PC-3 (cell line): Measurements from ENCODE around the gene PLXNA3. TPM values are rescaled to one million over a fixed set of nuclear protein-coding genes. Genes with fewer than 3 reads are reported as not detected.

ENCODE experiments used
- ATAC-seq: fragments of 200-7000 bp; cut with Tn5 transposase; 2 replicates; pipeline ENCODE4 v1.9.1; 2020; ENCODE audit warnings: mild to moderate bottlenecking, moderate library complexity
- BruUV-seq: library from RNA; stranded (reverse); fragments of 400-500 nt; replicated peaks from 2 replicates; lab custom pipeline; 2021; lab: Mats Ljungman, UMichigan
- CTCF ChIA-PET: fragments of 300-600 bp; sonication (Branson Sonifier 250); formaldehyde crosslinking; loops from one replicate; lab custom pipeline; 2022; ENCODE audit warnings: antibody characterized with exemption; lab: Charles Lee
- POLR2A ChIA-PET: fragments of 300-600 bp; sonication (Branson Sonifier 250); formaldehyde crosslinking; loops from one replicate; lab custom pipeline; 2022; ENCODE audit warnings: antibody characterized with exemption; ENCODE audit not compliant: unreplicated experiment; lab: Charles Lee
- DNase-seq: peaks from one replicate; pipeline ENCODE4 v3.0.0-alpha.2; 2015
- H2AFZ ChIP-seq: fragments of 300-600 bp; sonication (generic); 2 replicates; pipeline ENCODE4 v1.6.0; 2016; ENCODE audit warnings: antibody characterized with exemption, low read length
- H3F3A ChIP-seq: fragments of 300-600 bp; sonication (generic); one replicate; pipeline ENCODE4 v1.6.0; 2017; ENCODE audit warnings: antibody characterized with exemption, low read length, control low read depth, mild to moderate bottlenecking; ENCODE audit not compliant: unreplicated experiment
- H3K27ac ChIP-seq: fragments of 300-600 bp; sonication (generic); 2 replicates; pipeline ENCODE4 v1.5.1; 2016; ENCODE audit warnings: mild to moderate bottlenecking, low read length
- H3K27me3 ChIP-seq: fragments of 300-600 bp; sonication (generic); 2 replicates; pipeline ENCODE4 v1.6.1; 2016; ENCODE audit warnings: low read length, mixed read lengths
- H3K36me3 ChIP-seq: fragments of 300-600 bp; sonication (generic); 2 replicates; pipeline ENCODE4 v1.6.1; 2016; ENCODE audit warnings: low read depth, mixed run types, low read length, mixed read lengths
- H3K4me1 ChIP-seq: fragments of 300-600 bp; sonication (generic); 2 replicates; pipeline ENCODE4 v1.5.1; 2016; ENCODE audit warnings: low read length; ENCODE audit not compliant: insufficient read depth
- H3K4me2 ChIP-seq: fragments of 300-600 bp; sonication (generic); 2 replicates; pipeline ENCODE4 v1.6.0; 2016; ENCODE audit warnings: low read length
- H3K4me3 ChIP-seq: fragments of 300-600 bp; sonication (generic); 2 replicates; pipeline ENCODE4 v1.5.1; 2016; ENCODE audit warnings: mild to moderate bottlenecking, low read length, mixed read lengths
- H3K79me2 ChIP-seq: fragments of 300-600 bp; sonication (generic); 2 replicates; pipeline ENCODE4 v1.6.1; 2017; ENCODE audit warnings: low read length, mixed read lengths
- H3K9ac ChIP-seq: fragments of 300-600 bp; sonication (generic); 2 replicates; pipeline ENCODE4 v1.6.0; 2016; ENCODE audit warnings: mild to moderate bottlenecking, low read length
- H3K9me2 ChIP-seq: fragments of 300-600 bp; sonication (generic); replicated peaks from 2 replicates; pipeline ENCODE4 v1.6.1; 2016; ENCODE audit warnings: mixed run types, low read length, mixed read lengths
- H3K9me3 ChIP-seq: fragments of 300-600 bp; sonication (generic); 2 replicates; pipeline ENCODE4 v1.6.1; 2016; ENCODE audit warnings: low read length, mixed read lengths
- H4K20me1 ChIP-seq: fragments of 300-600 bp; sonication (generic); 2 replicates; pipeline ENCODE4 v1.6.1; 2016; ENCODE audit warnings: low read length, mixed read lengths
- CTCF ChIP-seq: fragments of 300-600 bp; sonication (generic); conservative IDR thresholded peaks from 2 replicates; pipeline ENCODE4 v1.5.1; 2017; ENCODE audit warnings: antibody characterized with exemption, low read depth, mild to moderate bottlenecking, low read length
- EZH2 ChIP-seq: fragments of 300-600 bp; sonication (generic); IDR thresholded peaks from one replicate; pipeline ENCODE4 v1.6.1; 2017; ENCODE audit warnings: antibody characterized with exemption, mild to moderate bottlenecking, low read length; ENCODE audit not compliant: unreplicated experiment
- EZH2phosphoT487 ChIP-seq: fragments of 300-600 bp; sonication (generic); IDR thresholded peaks from 2 replicates; pipeline ENCODE4 v1.6.1; 2018; ENCODE audit warnings: mild to moderate bottlenecking, antibody characterized with exemption, low read length, borderline replicate concordance
- intact Hi-C: fragments of 100-400 bp; cut with micrococcal nuclease; formaldehyde crosslinking; loops from 2 replicates; pipeline ENCODE4 v1.9.0; 2023
- total RNA-seq: library from RNA; depleted of rRNA; stranded (reverse); fragments of >200 nt; gene quantifications from 2 replicates; pipeline ENCODE4 v1.2.3, GENCODE V29; 2014

Gene PLXNA3
- total RNA-seq, 1 experiment from 2014 or later: 5.3 TPM

- ChIA-PET POLR2A (no interaction called here), CTCF (no interaction called here)
- Histone ChIP-seq H3K9me2 (no peaks in the 10 kb centered on the region), H3K27ac (no peak overlapping the region), H2AFZ (no peak overlapping the region), H3F3A (no peaks in the 10 kb centered on the region), H3K9ac (no peak overlapping the region), H3K4me2 (no peak overlapping the region), H3K27me3 (no peaks in the 10 kb centered on the region), H4K20me1 (no peaks in the 10 kb centered on the region), H3K4me3 (no peak overlapping the region), H3K9me3 (no peaks in the 10 kb centered on the region), H3K4me1 (peaks cover 18% of the 10 kb centered on the region), H3K36me3 (0 out of 2 replicates have a peak, but pooled peaks cover 3% of the 10 kb centered on the region), H3K79me2 (no peaks in the 10 kb centered on the region)
- intact Hi-C loops: no loop called here
- no peak for DNase-seq
- TF ChIP-seq EZH2 (no peak), EZH2phosphoT487 (no peak)
- ATAC-seq: no peak
- no TSS peak for BruUV-seq
Observed at GRCh38 chrX:154508384-154508745, 50.3 kb downstream of the PLXNA3 start.

GRCh38 chrX:154509455-154509854, 51.4 kb downstream of the PLXNA3 start:
- no peak for DNase-seq

GRCh38 chrX:154511761-154512160, 53.7 kb downstream of the PLXNA3 start:
- H3K4me1 ChIP-seq: peaks cover 7% of the 10 kb centered on the region
- H4K20me1 ChIP-seq: no peaks in the 10 kb centered on the region
- no peaks in the 10 kb centered on the region for H3F3A ChIP-seq
- CTCF ChIA-PET: no interaction called here
- intact Hi-C loops: no loop called here
- POLR2A ChIA-PET: no interaction called here
- DNase-seq (no peak), ATAC-seq (no peak)
- H3K27me3 ChIP-seq: no peaks in the 10 kb centered on the region
- no peak overlapping the region for H3K4me3 ChIP-seq
- H3K4me2 ChIP-seq: no peak overlapping the region
- H3K9me2 ChIP-seq: no peaks in the 10 kb centered on the region
- no peak overlapping the region for H3K9ac ChIP-seq
- no peak overlapping the region for H3K27ac ChIP-seq
- H2AFZ ChIP-seq: no peak overlapping the region
- peaks cover 12% of the 10 kb centered on the region for H3K79me2 ChIP-seq
- TF ChIP-seq EZH2phosphoT487 (no peak), EZH2 (no peak), CTCF (no peak)
- no TSS peak for BruUV-seq
- 0 out of 2 replicates have a peak, but pooled peaks cover 3% of the 10 kb centered on the region for H3K36me3 ChIP-seq
- H3K9me3 ChIP-seq: no peaks in the 10 kb centered on the region

More at GRCh38 chrX:154509455-154509854, 51.4 kb downstream of the PLXNA3 start:
- no peaks in the 10 kb centered on the region for H3F3A ChIP-seq
- no peaks in the 10 kb centered on the region for H3K79me2 ChIP-seq
- no peak overlapping the region for H3K4me2 ChIP-seq
- H3K4me3 ChIP-seq: no peak overlapping the region
- no peak overlapping the region for H2AFZ ChIP-seq
- no peaks in the 10 kb centered on the region for H3K9me3 ChIP-seq
- H3K36me3 ChIP-seq: 0 out of 2 replicates have a peak, but pooled peaks cover 3% of the 10 kb centered on the region
- BruUV-seq: no TSS peak
- no peaks in the 10 kb centered on the region for H4K20me1 ChIP-seq
- CTCF ChIA-PET: no interaction called here
- POLR2A ChIA-PET: no interaction called here
- H3K4me1 ChIP-seq: peaks cover 18% of the 10 kb centered on the region
- no peaks in the 10 kb centered on the region for H3K27me3 ChIP-seq
- H3K27ac ChIP-seq: no peak overlapping the region
- no peak overlapping the region for H3K9ac ChIP-seq
- no peaks in the 10 kb centered on the region for H3K9me2 ChIP-seq
- TF ChIP-seq CTCF: no peak
- no peak for TF ChIP-seq EZH2phosphoT487
- no peak for TF ChIP-seq EZH2
- no peak for ATAC-seq
- intact Hi-C loops: no loop called here
